GM19452 (cell line): ENCODE measurements around the gene CPOX.
"Not testable (repeated sequence)": the region's sequence is repeated elsewhere in the genome, so short reads cannot be mapped to it uniquely, and the experiment has no call there.

Experiments
- ATAC-seq: cut with Tn5 transposase; IDR thresholded peaks from one replicate; pipeline ENCODE4 v1.9.1; 2021; ENCODE audit not compliant: unreplicated experiment

Gene CPOX

DNA sequence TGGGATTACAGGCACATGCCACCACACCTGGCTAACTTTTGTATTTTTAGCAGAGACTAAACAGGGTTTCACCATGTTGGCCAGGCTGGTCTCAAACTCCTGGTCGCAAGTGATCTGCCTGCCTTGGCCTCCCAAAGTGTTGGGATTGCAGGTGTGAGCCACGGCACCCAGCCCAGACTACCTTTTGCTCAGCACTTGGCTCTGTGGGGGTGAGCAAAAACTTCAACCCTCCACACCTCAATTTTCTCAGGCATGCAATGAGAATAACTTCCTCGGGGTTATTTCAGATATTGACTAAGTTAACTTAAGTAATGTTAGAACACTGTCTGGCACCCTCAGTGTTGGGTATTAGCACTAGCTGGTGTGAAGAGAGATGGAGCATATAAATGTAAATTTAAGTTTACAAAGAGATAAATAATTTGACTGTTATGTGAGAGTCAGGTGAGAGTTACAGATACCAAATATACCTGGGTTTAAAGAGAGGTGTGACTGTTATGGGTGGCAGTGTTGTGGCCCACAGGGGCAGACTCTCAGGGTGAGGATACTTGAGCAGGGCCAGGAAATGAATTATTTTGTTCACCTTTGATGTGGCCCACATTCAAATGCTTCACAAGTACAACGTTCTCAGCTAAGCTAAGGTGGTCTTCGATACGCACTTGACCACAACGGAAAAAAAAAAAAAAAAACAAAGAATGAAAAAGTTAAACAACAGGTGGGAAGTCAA is 29.0 kb downstream of the CPOX start:
- ATAC-seq = no peak

DNA sequence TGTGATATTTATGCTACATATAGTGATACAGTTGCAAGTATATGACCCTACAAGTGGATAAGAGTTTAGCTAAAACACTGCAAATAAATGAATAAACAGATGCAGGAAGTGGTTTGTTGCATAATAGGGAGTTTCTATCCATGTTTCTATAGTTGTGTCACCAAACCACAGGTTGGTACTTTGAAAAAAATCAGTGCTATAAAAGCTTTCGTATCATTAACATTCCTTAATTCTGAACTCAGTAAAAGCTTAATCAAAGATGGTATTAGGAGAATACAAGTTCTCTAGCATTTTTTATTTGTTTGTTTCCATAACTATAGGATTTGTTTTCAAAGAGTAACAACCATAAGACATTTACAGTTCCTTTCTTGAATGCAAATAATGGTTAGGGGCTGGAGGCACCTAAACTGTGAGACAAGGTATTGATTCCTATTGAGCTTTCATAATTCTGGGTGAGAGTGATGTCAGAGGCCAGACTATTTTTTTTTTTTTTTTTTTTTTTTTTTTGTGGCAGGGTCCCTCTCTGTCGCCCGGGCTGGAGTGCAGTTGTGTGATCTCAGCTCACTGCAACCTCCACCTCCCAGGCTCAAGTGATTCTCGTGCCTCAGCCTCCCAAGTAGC is 29.6 kb downstream of the CPOX start:
- peak; percentile 60 for ATAC-seq

GRCh38 chr3:98561727-98562521 is 31.5 kb downstream of the CPOX start:
- no peak for ATAC-seq

GRCh38 chr3:98560911-98561310 is 32.5 kb downstream of the CPOX start:
- ATAC-seq = no peak

DNA sequence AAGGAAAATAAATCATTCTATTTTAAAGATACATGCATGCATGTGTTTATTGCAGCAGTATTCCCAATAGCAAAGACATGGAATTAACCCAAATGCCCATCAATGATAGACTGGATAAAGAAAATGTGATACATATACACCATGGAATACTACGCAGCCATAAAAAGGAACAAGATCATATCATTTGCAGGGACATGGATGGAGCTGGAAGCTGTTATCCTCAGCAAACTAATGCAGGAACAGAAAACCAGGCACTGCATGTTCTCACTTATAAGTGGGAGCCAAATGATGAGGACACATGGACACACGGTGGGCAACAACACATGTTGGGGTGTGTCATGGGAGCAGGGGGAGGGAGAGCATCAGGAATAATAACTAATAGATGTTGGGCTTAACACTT is 33.6 kb downstream of the CPOX start:
- not testable (repeated sequence) for ATAC-seq

DNA sequence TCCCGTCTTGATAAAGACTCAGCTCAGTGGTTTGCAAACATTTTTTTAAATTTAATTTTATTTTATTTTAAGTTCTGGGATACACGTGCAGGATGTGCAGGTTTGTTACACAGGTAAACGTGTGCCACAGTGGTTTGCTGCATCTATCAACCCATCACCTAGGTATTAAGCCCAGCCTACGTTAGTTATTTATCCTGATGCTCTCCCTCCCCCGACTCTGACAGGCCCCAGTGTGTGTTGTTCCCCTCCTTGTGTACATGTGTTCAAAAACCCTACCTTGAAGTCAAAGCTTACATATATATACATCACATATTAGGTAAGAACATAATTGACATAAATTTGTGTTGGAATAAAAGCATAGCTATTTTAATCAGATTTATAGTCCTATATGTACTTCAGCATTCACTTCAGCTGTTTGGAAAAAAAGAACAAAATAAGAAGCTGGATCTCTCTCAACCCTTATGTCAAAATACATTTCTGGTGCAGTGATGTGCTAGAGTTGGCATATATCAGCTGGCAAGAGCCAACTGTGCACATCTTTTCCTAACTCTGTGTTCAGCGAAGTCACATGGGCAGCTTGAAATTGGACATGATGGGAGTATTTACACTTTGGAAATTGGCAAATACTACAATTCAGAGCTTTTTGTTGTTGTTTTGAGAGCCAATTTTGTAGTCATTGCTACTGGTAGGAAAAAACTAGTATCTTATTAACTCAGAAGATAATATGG is 35.1 kb downstream of the CPOX start:
- no peak for ATAC-seq

DNA sequence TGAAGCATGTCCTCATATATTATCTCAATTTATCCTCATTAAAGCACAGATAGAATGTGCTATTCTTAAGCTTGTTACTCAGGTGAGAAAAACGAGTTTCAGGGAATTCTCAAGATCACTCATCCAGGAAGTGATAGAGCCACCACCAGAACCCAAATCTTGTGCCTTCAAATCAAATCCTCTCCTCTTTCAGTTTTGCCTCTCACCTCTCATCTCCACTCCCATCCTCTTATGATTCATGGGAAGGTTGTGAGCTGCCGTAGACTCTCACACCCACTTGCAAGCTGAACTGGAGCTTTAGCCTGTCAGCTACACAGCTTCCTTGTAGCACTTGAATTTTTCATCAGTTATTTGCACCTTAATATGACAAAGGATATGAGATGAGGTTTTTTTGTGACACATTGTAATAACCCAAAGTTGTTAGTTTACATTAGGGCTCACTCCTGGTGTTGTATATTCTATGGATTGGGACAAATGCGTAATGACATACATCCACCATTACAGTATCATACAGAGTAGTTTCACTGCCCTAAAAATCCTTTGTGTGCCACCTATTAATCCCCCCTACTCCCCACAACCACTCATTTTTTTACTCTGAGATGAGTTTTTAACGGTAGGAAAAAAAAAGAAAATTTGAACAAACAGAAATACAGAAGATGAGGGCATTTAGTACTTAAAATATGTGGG is 35.9 kb downstream of the CPOX start:
- ATAC-seq = peak; percentile 15

- peak; percentile 72 for ATAC-seq
Measured at GRCh38 chr3:98556164-98557130, 37.0 kb downstream of the CPOX start.

GRCh38 chr3:98555025-98555379 is 38.4 kb downstream of the CPOX start:
- no peak for ATAC-seq

- no peak for ATAC-seq
Measured at GRCh38 chr3:98554580-98554979, 38.8 kb downstream of the CPOX start.

- ATAC-seq = no peak
Measured at GRCh38 chr3:98553753-98554152, 39.7 kb downstream of the CPOX start.

GRCh38 chr3:98553021-98553563 is 40.3 kb downstream of the CPOX start:
- no peak for ATAC-seq

- ATAC-seq = no peak
Measured at GRCh38 chr3:98552232-98553020, 41.0 kb downstream of the CPOX start.

DNA sequence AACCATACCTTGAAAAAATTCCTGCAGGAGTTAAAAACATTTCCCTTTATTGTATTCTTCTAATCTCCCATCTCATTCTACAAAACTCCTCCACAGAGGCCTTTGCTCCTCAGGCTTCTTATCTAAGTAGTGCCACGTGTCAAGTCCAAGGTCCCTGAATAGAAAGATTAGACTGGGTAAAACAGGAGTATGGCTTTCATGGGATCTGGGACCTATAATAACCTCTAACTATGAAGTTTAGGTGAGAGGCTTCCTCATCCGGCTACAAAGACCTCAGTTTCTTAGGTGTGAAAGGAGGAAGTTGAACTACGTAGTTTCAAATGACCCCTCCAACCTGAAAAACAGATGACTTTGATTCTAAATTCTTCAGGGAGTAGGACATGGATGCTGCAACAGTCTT is 41.7 kb downstream of the CPOX start:
- ATAC-seq = no peak

- ATAC-seq = no peak
Measured at GRCh38 chr3:98551236-98551635, 42.2 kb downstream of the CPOX start.

DNA sequence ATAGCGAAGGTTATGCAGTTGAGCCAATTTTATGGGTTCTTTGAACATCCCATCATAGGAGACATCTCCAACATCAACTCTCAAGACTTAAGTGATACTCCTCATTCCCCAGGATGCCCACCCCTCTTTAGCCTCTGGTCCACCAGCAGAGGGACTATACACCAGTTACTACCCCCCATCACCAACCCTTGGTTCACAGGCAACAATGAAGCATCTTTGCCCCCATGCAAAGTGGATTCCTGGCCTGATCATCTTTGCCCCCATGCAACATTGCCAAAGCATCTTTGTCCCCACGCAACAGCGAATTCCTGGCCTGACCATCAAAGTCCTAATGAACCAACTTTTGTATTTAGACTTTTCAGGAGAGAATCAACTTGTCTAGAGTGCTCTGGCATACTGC is 42.6 kb downstream of the CPOX start:
- ATAC-seq = no peak

DNA sequence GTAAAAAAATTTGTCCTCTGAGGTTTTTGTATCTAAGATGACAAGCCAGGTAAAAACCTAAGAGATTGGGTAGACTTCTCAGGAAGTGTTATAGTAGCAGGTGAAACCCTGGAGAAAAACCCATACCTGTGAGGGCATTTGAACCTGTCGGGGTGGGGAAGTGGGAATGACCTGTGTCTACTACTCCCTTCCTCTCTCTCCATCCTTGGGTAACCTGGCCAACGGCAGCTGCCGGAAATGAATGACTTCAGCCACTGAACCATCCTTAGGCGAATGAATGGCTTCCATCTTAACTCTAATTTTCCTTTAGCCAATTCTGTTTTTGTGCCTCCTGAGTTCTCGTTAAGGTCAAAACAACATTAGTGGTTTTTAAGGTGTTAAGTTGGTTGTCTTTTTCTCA is 44.9 kb downstream of the CPOX start:
- ATAC-seq = no peak

GRCh38 chr3:98545940-98546339 is 47.5 kb downstream of the CPOX start:
- ATAC-seq = peak; percentile 42

DNA sequence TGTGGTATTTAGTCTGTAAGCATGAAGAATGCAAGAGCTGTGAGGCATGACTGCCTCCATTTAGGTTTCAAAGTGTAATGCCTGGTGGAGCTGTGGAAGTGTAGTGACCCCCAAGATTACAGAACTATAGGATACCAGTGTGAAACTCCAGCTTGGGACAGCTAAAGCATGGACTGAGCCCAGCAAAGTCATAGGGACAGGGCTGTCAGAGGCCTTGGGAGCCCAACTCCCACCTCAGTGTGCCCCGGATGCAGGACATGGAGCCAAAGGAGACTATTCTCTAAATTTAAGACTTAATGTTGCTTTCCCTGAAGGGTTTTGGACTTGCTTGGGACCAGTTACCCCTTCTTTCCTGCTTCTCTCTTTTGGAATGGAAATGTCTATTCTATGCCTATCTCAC is 50.8 kb downstream of the CPOX start:
- no peak for ATAC-seq
